ENCODE data around the gene DEPDC5.

- no peak for TF ChIP-seq CTCF (conservative IDR thresholded peaks at IDR 0.05; ENCODE audit: low read depth, low read length)
- no peak for TF ChIP-seq EZH2 (IDR thresholded peaks at IDR 0.05; ENCODE audit: borderline replicate concordance, low read depth, low read length, poor library complexity, severe bottlenecking)
Observed at GRCh38 chr22:31790240-31790639, 36.4 kb downstream of the DEPDC5 start.

Data from A673 (cell line).